ENCODE measurements around the gene LSM6.

The LSM6 gene

GRCh38 chr4:146158036-146158745, 17.3 kb upstream of the LSM6 start:
- DNase-seq, result no peak
- Histone ChIP-seq H3K4me3 (no peak overlapping the region), H3K27me3 (peaks cover 0 to 3% of the 10 kb centered on the region in 2 donors), H3K4me1 (no peaks in the 10 kb centered on the region), H3K9me3 (peaks cover 0 to 20% (median 7%) of the 10 kb centered on the region in 3 donors), H3K27ac (no peak overlapping the region), H3K36me3 (no peaks in the 10 kb centered on the region)
- TF ChIP-seq CTCF (IDR thresholded peaks at IDR 0.05), result no peak
- intact Hi-C loops (cut with DNase I; ENCODE audit: low total_unique reads), result no loop called here

GRCh38 chr4:146159384-146160058, 16.0 kb upstream of the LSM6 start:
- Histone ChIP-seq H3K4me3 (no peak overlapping the region), H3K9me3 (peaks cover 0 to 20% (median 7%) of the 10 kb centered on the region in 3 donors), H3K27me3 (peaks cover 0 to 3% of the 10 kb centered on the region in 2 donors), H3K27ac (no peak overlapping the region), H3K4me1 (no peaks in the 10 kb centered on the region), H3K36me3 (no peaks in the 10 kb centered on the region)
- intact Hi-C loops (cut with DNase I; ENCODE audit: low total_unique reads), result no loop called here
- DNase-seq, result no peak
- no peak for TF ChIP-seq CTCF (IDR thresholded peaks at IDR 0.05)

GRCh38 chr4:146161243-146161642, 14.3 kb upstream of the LSM6 start:
- peaks cover 0 to 20% (median 7%) of the 10 kb centered on the region in 3 donors for H3K9me3 ChIP-seq
- H3K4me3 ChIP-seq, result no peak overlapping the region
- no peak for TF ChIP-seq CTCF (IDR thresholded peaks at IDR 0.05)
- intact Hi-C loops (cut with DNase I; ENCODE audit: low total_unique reads), result no loop called here
- H3K27me3 ChIP-seq, result no peaks in the 10 kb centered on the region
- H3K4me1 ChIP-seq, result no peaks in the 10 kb centered on the region
- no peaks in the 10 kb centered on the region for H3K36me3 ChIP-seq
- no peak for DNase-seq
- no peak overlapping the region for H3K27ac ChIP-seq

GRCh38 chr4:146165221-146165620, 10.3 kb upstream of the LSM6 start:
- H3K4me3 ChIP-seq, result no peak overlapping the region
- no peak for TF ChIP-seq CTCF (IDR thresholded peaks at IDR 0.05)
- no peak for DNase-seq
- H3K27me3 ChIP-seq, result no peaks in the 10 kb centered on the region
- H3K27ac ChIP-seq, result no peak overlapping the region
- peaks cover 0 to 7% (median 6%) of the 10 kb centered on the region in 3 donors for H3K9me3 ChIP-seq
- intact Hi-C loops (cut with DNase I; ENCODE audit: low total_unique reads), result no loop called here
- H3K4me1 ChIP-seq, result no peaks in the 10 kb centered on the region
- no peaks in the 10 kb centered on the region for H3K36me3 ChIP-seq

- Histone ChIP-seq H3K27me3 (no peaks in the 10 kb centered on the region), H3K9me3 (peaks cover 0 to 7% (median 6%) of the 10 kb centered on the region in 3 donors), H3K4me3 (no peak overlapping the region), H3K27ac (no peak overlapping the region), H3K36me3 (no peaks in the 10 kb centered on the region), H3K4me1 (no peaks in the 10 kb centered on the region)
- TF ChIP-seq CTCF (IDR thresholded peaks at IDR 0.05), result no peak
- DNase-seq, result no peak
- intact Hi-C loops (cut with DNase I; ENCODE audit: low total_unique reads), result no loop called here
Measured at GRCh38 chr4:146165840-146166239, 9.7 kb upstream of the LSM6 start.
